GM12891 (cell line): Measurements from ENCODE around the gene CSPG4.
"Not testable (repeated sequence)": the region's sequence is repeated elsewhere in the genome, so short reads cannot be mapped to it uniquely, and the experiment has no call there.

Experiments
- POLR2A ChIP-seq: IDR thresholded peaks from 2 replicates; pipeline ENCODE4 v1.6.1; 2011; ENCODE audit warnings: low read depth, low read length, control low read depth
- POLR2AphosphoS5 ChIP-seq: IDR thresholded peaks from 2 replicates; pipeline ENCODE4 v1.6.1; 2011; ENCODE audit warnings: low read depth, low read length, control low read depth
- SPI1 ChIP-seq: IDR thresholded peaks from 2 replicates; pipeline ENCODE4 v1.6.1; 2011; ENCODE audit warnings: low read depth, low read length, control low read depth
- TAF1 ChIP-seq: IDR thresholded peaks from 2 replicates; pipeline ENCODE4 v1.6.1; 2011; ENCODE audit warnings: low read depth, low read length, control low read depth

DNA sequence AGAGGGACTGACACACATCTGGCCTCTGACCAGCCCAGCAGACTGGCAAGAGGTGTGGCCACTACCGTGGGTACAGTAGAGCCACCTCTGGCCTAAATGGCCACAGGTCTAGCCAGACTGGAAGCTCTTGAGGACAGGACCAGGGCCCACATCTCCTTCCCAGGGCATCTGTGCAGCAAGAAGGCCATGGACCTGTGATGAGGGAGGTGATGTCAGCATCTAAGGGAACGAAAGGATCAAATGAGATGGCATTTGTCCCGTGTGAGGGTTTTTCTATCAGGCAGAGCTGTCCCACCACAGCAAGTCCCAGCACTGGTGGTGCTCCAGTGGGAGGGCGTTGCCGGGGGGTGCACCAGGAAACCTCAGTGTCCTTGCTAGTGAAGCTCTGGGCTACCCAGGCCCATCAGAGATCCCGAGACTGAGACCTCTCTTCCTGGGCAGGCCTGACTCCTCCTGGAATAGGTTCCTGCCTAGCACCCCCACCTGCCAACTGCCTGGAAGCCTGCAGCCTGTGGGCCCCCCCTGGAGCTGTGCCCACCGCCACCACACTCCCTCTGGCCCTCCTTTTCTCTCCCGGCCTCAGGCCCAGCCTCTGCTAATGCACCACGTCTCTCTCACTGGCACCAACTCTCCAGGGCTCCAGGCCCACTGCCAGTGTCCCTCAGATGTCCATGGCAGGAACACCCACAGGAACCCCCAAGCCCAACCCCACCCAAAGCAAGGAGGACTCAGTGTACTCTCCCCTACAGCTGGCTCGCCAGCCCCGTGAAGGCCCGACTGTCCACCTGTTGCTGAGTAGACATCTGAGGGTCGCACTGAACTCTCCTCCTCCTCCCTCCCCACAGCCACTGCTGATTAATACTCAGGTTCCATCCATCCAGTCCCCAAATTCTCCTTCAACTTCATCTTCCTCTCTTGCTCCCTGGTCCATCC, 11.3 kb downstream of the CSPG4 start:
- TF ChIP-seq POLR2AphosphoS5, POLR2A, SPI1, TAF1: not testable (repeated sequence)
